Measurements from ENCODE around the gene SHOC2.

SHOC2 gene

GRCh38 chr10:110872145-110872983 is 47.0 kb upstream of the SHOC2 start:
- H3K9me3 ChIP-seq (ENCODE audit: insufficient read depth, low read length) = no peaks in the 10 kb centered on the region
- peaks cover 18% of the 10 kb centered on the region for H3K79me2 ChIP-seq (ENCODE audit: low read length)
- no peaks in the 10 kb centered on the region for H3K36me3 ChIP-seq (replicated peaks; ENCODE audit: low read depth, low read length)
- H3K27ac ChIP-seq (ENCODE audit: low read length) = peak overlapping the region; percentile 77
- H3K27me3 ChIP-seq (ENCODE audit: low read depth, low read length) = no peaks in the 10 kb centered on the region
- peak overlapping the region; percentile 100 for H3K4me2 ChIP-seq (ENCODE audit: low read length)
- H3K4me1 ChIP-seq (ENCODE audit: low read length) = peaks cover 35% of the 10 kb centered on the region
- peak overlapping the region; percentile 78; the same call in 1 of the 2 replicates for H2AFZ ChIP-seq (ENCODE audit: low read depth, low read length)
- H3K9ac ChIP-seq (ENCODE audit: low read length) = peak overlapping the region; percentile 90
- H3K4me3 ChIP-seq (ENCODE audit: low read length) = peak overlapping the region; percentile 89
- no peaks in the 10 kb centered on the region for H4K20me1 ChIP-seq (ENCODE audit: insufficient read depth, low read length)
- TF ChIP-seq, protein P1, sequence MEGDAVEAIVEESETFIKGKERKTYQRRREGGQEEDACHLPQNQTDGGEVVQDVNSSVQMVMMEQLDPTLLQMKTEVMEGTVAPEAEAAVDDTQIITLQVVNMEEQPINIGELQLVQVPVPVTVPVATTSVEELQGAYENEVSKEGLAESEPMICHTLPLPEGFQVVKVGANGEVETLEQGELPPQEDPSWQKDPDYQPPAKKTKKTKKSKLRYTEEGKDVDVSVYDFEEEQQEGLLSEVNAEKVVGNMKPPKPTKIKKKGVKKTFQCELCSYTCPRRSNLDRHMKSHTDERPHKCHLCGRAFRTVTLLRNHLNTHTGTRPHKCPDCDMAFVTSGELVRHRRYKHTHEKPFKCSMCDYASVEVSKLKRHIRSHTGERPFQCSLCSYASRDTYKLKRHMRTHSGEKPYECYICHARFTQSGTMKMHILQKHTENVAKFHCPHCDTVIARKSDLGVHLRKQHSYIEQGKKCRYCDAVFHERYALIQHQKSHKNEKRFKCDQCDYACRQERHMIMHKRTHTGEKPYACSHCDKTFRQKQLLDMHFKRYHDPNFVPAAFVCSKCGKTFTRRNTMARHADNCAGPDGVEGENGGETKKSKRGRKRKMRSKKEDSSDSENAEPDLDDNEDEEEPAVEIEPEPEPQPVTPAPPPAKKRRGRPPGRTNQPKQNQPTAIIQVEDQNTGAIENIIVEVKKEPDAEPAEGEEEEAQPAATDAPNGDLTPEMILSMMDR (IDR thresholded peaks at IDR 0.05; ENCODE audit: low read depth, low read length) = peak; percentile 22; the same call in 1 of the 2 replicates
- no peak for TF ChIP-seq EZH2phosphoT487 (IDR thresholded peaks at IDR 0.05; ENCODE audit: low read depth)

DNA sequence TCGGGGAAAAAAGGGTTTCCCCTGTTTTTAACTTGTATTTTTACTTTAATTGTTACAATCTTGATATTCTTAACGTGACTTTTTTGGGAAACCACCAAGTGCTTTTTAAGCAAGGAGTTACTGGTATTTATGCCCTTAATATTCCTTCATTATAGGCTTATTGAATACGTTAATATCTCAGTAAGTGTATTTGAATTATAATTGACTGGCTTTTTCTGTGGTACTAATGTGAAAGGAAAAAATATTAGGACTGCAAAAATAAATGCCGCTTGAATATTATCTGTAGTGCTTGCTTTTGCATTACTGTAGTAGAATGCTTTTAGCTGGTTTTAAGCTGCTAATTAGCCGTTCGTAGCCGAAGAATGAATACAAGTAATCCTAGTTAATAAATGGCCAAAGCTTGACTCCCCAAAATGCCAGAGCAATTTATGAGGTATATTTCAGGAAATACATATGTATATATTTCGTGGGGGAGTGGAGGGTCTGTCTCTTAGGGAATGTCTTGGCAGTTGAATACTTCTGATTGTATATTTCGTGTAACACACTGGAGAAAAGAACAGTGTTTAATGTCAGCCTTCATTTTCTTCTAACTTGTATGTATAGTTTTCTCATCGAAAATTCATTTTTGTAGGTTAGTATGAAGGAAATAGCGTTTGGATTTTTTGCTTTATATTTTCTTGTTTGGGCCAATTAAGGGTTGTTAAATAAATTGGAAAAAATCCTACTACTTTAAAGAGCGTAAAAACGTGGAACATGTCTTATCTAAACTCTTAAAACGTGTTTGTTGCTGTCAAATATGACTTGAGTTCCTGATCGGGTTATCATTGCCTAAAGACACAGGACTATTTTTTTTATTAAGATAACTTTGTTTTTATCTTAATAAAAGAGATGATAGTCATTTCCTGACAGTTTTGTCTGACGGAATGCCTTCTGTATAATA is 46.1 kb upstream of the SHOC2 start:
- no peaks in the 10 kb centered on the region for H4K20me1 ChIP-seq (ENCODE audit: insufficient read depth, low read length)
- 0 out of 2 replicates have a peak overlapping the region, but pooled peaks have one; percentile 38 for H2AFZ ChIP-seq (ENCODE audit: low read depth, low read length)
- H3K9me3 ChIP-seq (ENCODE audit: insufficient read depth, low read length) = no peaks in the 10 kb centered on the region
- peak overlapping the region; percentile 90 for H3K9ac ChIP-seq (ENCODE audit: low read length)
- H3K79me2 ChIP-seq (ENCODE audit: low read length) = peaks cover 18% of the 10 kb centered on the region
- no peaks in the 10 kb centered on the region for H3K27me3 ChIP-seq (ENCODE audit: low read depth, low read length)
- H3K4me3 ChIP-seq (ENCODE audit: low read length) = peak overlapping the region; percentile 89
- no peak for TF ChIP-seq EZH2phosphoT487 (IDR thresholded peaks at IDR 0.05; ENCODE audit: low read depth)
- TF ChIP-seq, protein P1 (IDR thresholded peaks at IDR 0.05; ENCODE audit: low read depth, low read length) = no peak
- peaks cover 3% of the 10 kb centered on the region for H3K36me3 ChIP-seq (replicated peaks; ENCODE audit: low read depth, low read length)
- H3K27ac ChIP-seq (ENCODE audit: low read length) = peak overlapping the region; percentile 77
- H3K4me1 ChIP-seq (ENCODE audit: low read length) = peaks cover 26% of the 10 kb centered on the region
- H3K4me2 ChIP-seq (ENCODE audit: low read length) = peak overlapping the region; percentile 100

GRCh38 chr10:110873951-110874350 is 45.5 kb upstream of the SHOC2 start:
- Histone ChIP-seq H3K9me3 (ENCODE audit: insufficient read depth, low read length) (no peaks in the 10 kb centered on the region), H3K4me3 (ENCODE audit: low read length) (peak overlapping the region; percentile 89), H2AFZ (ENCODE audit: low read depth, low read length) (no peak overlapping the region), H3K79me2 (ENCODE audit: low read length) (peaks cover 18% of the 10 kb centered on the region), H4K20me1 (ENCODE audit: insufficient read depth, low read length) (no peaks in the 10 kb centered on the region), H3K4me2 (ENCODE audit: low read length) (peak overlapping the region; percentile 100), H3K27me3 (ENCODE audit: low read depth, low read length) (no peaks in the 10 kb centered on the region), H3K27ac (ENCODE audit: low read length) (no peak overlapping the region), H3K4me1 (ENCODE audit: low read length) (peaks cover 19% of the 10 kb centered on the region), H3K36me3 (replicated peaks; ENCODE audit: low read depth, low read length) (peaks cover 3% of the 10 kb centered on the region), H3K9ac (ENCODE audit: low read length) (peak overlapping the region; percentile 90; the same call in 1 of the 2 replicates)
- TF ChIP-seq, protein P1 (IDR thresholded peaks at IDR 0.05; ENCODE audit: low read depth, low read length) = no peak
- no peak for TF ChIP-seq EZH2phosphoT487 (IDR thresholded peaks at IDR 0.05; ENCODE audit: low read depth)
